CD1c-positive myeloid dendritic cell (primary cell): Measurements from ENCODE around the gene PTGS1.
"Not testable (repeated sequence)": the region's sequence is repeated elsewhere in the genome, so short reads cannot be mapped to it uniquely, and the experiment has no call there.

ENCODE experiments used
- DNase-seq: peaks from one replicate; pipeline ENCODE4 v3.0.0-alpha.2; 2016; ENCODE audit errors: extremely low spot score

PTGS1 gene

DNA sequence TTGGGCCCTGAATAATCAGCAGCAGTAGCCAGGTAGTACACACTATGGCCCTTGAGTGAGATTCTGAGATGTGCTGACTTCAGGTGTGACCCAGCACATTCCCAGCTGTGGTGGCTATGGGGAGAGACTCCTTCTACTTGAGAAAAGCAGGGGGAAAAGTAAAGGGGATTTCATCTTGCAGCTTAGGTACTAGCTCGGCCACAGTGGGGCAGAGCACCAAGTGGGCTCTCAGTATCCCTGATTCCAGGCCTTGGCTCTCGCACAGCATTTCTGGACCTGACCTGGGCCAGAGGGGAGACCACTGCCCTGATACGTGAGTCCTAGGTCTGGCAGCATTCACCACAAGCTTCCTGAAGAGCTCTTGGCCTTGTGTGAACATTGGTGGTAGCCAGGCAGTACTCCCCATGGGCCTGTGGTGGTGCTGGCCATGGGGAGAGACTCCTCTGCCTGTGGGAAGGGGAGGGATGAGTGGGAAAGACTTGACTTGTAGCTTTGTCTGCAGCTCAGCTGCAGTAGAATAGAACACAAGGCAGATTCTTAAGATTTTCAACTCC, 27.6 kb downstream of the PTGS1 start:
- DNase-seq = no peak

DNA sequence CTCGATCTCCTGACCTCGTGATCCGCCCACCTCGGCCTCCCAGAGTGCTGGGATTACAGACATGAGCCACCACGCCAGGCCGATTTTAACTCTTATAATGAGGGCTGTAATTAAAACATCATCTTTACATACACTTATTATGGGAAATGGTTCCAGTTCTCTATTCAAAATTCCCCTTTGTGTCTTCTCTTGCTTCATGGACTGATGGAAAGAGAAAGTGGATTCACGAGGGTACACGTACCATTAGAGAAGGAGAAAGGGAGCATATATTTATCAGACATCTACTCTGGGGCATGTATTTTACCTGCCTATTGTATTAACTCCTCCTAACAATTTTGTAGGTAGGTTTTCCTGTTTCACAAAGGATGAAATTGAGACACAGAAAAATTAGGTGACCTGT, 31.1 kb downstream of the PTGS1 start:
- no peak for DNase-seq

DNA sequence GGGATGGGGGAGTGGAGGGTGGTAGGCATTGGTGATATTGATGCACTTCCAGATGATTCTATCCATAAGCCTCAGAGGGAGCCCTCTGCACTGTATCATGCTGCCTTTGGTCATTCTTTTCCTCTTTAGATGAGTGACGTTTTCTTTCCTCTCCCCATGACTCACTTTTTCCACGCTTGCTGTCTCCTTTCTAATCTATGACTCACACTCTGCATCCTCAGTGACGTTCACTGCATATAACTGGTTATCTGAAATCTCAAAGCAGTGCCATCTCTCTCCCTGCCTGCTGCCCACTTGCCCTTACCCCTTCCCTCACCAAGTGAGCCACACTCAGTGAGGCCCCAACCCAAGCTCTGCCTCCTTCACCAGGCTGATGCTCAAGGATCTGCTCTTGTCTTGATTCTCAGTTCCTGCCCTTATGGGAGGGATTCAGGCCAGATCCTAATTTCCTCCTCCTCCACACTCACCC, 31.6 kb downstream of the PTGS1 start:
- DNase-seq = peak; percentile 79

DNA sequence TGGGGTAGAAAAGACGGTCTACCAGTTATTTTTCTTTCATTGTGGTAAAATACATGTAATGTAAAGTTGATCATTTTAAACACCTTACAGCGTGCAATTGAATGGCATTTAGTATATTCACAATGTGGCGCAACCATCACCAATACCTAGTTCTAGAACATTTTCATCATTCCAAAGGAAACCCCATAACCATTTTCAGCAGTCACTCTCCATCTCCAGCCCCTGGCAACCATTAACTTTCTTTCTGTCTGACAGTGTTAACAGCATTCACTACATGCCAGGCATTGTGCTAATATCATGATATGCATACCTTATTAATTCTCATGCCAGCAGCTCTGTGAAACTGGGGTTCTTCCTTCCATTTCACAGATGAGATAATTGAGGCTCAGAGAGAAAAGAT, 32.0 kb downstream of the PTGS1 start:
- no peak for DNase-seq

DNA sequence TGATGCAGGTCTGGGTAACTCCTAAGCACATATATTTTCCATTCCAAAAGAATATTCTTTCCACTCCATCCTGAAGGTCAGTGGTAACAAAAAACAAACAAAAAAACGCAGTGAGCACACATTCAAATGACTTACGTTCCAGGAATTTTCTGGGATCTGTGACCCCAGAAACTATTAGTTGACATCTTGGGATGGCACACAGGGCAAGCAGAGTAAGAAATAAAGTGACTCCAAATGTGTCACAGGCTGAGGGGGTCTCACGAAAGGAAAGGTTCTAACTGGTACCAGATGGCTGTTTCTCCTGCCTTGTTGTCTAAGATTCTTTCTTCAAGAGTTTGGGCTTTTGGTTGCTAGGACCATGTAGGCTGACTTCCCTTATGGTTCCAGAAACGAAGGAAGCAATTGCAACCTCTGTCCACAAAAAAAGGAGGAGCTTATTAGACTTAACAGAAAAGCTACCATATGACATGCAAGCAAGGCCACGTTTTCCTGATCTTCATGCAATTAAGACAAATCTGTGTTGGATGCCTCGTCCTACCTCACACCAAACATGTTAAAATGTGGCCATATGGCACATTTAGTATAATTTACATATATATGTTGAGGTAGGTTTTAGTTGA, 32.7 kb downstream of the PTGS1 start:
- peak; percentile 11 for DNase-seq

DNA sequence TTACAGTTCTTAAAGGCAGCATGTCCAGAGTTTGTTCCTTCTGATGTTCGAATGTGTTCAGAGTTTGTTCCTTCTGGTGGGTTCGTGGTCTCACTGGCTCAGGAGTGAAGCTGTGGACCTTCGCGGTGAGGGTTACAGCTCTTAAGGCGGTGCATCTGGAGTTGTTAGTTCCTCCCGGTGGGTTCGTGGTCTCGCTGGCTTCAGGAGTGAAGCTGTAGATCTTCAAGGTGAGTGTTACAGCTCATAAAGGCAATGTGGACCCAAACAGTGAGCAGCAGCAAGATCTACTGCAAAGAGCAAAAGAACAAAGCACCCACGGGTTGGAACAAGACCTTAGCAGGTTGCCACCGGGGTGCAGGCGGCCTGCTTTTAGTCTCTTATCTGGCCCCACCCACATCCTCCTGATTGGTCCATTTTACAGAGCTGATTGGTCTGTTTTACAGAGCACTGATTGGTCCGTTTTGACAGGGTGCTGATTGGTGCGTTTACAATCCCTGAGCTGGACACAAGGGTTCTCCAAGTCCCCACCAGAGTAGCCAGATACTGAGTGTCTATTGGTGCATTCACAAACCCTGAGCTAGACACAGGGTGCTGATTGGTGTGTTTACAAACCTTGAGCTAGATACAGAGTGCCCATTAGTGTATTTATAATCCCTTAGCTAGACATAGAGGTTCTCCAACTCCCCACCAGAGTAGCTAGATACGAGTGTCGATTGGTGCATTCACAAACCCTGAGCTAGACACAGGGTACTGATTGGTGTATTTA, 34.7 kb downstream of the PTGS1 start:
- DNase-seq = not testable (repeated sequence)

DNA sequence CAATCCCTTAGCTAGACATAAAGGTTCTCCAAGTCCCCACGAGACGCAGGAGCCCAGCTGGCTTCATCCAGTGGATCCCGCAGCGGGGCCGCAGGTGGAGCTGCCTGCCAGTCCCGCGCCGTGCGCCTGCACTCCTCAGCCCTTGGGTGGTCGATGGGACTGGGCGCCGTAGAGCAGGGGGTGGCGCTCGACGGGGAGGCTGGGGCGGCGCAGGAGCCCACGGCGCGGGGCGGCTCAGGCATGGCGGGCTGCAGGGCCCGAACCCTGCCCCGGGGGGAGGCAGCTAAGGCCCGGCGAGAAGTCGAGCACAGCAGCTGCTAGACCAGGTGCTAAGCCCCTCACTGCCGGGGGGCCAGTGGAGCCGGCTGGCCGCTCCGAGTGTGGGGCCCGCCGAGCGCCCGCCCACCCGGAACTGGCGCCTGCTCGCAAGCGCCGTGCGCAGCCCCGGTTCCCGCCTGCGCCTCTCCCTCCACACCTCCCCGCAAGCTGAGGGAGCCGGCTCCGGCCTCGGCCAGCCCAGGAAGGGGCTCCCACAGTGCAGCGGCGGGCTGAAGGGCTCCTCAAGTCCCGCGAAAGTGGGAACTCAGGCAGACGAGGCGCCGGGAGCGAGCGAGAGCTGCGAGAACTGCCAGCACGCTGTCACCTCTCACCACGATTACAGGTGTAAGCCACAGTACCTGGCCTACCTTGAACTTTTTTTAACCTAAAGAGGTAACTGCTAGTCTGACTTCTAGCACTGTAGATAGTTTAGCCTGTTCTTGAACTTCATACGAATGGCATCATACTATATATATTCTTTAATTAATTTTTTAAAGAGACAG, 35.5 kb downstream of the PTGS1 start:
- DNase-seq = no peak

DNA sequence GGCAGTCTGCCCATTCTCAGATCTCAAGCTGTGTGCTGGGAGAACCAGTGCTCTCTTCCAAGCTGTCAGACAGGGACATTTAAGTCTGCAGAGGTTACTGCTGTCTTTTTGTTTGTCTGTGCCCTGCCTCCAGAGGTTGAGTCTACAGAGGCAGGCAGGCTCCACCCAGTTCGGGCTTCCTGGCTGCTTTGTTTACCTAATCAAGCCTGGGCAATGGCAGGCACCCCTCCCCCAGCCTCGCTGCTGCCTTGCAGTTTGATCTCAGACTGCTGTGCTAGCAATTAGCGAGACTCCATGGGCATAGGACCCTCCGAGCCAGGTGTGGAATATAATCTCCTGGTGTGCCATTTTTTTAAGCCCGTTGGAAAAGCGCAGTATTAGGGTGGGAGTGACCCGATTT, 43.3 kb downstream of the PTGS1 start:
- DNase-seq = not testable (repeated sequence)

DNA sequence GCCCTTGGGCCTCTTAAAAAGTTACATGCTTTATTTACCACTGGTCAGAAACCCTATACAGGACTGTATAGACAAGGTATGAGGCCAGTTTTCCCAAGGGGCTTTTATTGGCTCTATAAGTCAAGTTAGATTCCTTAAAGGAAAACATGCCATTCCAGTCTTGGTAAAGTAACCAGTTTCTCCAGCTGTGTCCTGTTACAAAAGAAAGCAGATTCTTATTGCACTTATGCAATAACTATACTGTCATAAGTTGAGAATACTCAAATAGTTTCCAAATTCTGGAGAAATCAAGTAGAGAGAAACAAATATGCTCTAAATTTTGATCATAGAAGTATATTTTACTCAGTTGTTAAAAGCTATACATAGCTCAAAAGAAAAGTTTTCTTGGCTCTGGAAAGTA, 47.2 kb downstream of the PTGS1 start:
- no peak for DNase-seq

DNA sequence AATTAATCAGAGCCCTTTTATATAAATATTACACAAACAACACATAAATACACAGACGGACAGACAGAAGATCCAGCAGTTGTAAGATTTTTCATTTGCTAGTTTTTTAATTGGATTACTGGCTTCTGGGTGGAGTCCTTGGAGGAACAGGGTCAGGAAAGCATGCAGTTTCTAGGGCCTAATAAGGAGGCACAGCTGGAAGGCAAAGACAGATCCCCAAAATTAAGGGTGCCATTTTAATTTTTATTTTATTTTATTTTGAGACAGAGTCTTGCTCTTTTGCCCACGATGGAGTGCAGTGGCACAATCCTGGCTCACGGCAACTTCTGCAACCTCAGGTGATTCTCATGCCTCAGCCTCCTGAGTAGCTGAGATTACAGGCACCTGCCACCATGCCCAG, 49.5 kb downstream of the PTGS1 start:
- DNase-seq = no peak

DNA sequence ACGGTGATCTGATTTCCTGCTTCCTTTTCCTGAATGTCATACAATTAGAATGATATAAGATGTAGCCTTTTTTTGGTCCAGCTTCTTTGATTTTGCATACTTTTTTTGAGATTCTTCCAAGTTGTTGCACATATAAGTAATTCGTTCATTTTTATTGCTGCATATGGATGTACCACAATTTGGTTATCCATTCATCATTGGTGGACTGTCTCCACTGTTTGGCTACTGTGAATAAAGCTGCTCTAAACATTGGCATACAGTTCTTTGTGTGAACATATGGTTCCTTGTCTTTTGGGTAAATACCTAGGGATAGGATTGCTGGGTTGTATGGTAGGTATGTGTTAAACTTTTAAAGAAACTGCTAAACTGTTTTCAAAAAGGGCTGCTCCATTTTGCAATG, 54.3 kb downstream of the PTGS1 start:
- no peak for DNase-seq

DNA sequence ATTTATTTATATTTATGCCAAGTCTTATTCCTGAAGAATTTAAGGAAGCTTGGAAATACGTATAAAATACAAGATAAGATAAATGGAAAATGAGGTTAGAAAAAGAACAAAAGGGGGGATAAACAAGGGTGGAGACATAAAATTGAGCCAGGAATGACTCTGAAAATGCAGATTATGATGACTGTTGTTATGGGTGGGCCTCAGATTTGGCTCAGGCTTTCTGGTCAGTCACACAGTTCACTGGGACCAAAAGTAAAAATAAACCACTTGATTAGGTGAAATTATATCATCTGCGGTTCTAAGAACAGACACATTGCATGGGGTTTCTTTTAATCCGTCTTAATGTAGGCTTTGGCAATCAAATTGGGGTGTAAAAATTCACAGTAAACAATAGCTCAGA, 55.9 kb downstream of the PTGS1 start:
- DNase-seq = no peak

DNA sequence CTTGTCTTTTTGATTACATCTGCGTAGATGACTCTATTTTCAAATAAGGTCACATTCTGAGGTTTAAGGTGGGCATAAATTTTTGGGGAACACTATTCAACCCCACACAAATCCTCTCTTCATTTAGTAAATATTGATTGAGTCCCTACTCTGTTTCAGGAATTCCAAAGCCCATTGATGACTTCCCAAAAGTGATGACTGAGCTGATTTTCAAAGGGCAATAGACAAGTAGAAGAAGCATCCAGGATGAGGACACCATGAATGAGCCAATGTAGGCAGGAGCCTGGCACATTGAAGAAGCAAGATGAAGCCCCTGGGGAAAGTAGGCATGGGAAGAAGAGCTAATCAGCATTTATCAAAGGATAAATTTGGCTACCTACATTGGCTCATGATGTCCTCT, 71.7 kb downstream of the PTGS1 start:
- no peak for DNase-seq

DNA sequence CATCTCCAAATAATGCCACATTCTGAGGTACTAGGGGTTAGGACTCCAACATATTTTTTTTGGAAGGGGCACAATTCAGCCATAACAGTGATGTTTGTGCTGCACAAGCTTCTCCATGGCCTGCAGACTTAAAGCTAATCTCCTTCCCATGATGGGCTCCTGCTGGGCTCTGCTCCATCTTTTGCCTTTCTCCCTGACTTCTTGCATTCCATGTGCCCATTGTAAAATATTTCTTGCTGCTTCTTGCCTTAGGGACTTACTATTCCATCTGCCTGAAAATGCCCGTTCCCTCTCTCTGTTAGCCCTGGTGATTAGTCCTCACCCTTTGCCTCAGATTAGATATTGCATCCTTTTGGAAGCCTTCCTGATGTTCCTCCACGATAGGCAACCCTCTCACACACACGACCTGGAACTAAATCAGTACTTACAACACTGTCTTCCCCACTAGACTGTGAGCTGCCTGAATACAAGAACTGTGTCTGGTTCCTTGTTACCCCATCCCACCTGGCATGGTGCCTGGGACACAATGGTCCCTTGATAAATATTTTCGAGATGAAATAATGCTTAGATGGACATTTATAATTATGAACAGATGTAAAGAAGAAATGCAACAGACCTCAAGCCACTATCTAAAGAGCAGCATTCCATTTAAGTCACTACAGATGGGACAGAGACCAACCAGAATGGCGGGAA, 73.4 kb downstream of the PTGS1 start:
- no peak for DNase-seq
